ENCODE data around the gene UBE2I.

Gene UBE2I

GRCh38 chr16:1348441-1348840 is 39.0 kb downstream of the UBE2I start:
- ChIA-PET POLR2A (interaction anchor here (0.6 kb wide), 1 partner anchor 263 kb away, joined by 4 read pairs; no protein-coding TSS in a partner anchor), CTCF (interaction anchor here (0.8 kb wide), 1 partner anchor 31 kb away, joined by 5 read pairs; no protein-coding TSS in a partner anchor)
- peaks cover 5% of the 10 kb centered on the region; the same call in 1 of the 2 replicates for H3K4me1 ChIP-seq (ENCODE audit: control insufficient read depth, insufficient read depth, low read length)
- H3K9me3 ChIP-seq (ENCODE audit: control insufficient read depth, insufficient read depth, low read depth, low read length) = no peaks in the 10 kb centered on the region
- no peak overlapping the region for H3K4me3 ChIP-seq (ENCODE audit: low read depth, low read length)
- TF ChIP-seq GFI1B (tag by site-specific recombination; IDR thresholded peaks at IDR 0.05) = no peak
- TF ChIP-seq ZNF423 (tag by site-specific recombination; IDR thresholded peaks at IDR 0.05) = no peak
- TF ChIP-seq ZNF280D (tag by site-specific recombination; IDR thresholded peaks at IDR 0.05) = no peak
- TF ChIP-seq WT1 (tag by site-specific recombination; IDR thresholded peaks at IDR 0.05) = no peak
- no peak for TF ChIP-seq ZNF341 (tag by site-specific recombination; IDR thresholded peaks at IDR 0.05; ENCODE audit: low read depth)
- no peak for TF ChIP-seq ZNF155 (tag by site-specific recombination; IDR thresholded peaks at IDR 0.05)
- no peak for TF ChIP-seq KLF1 (tag by site-specific recombination; IDR thresholded peaks at IDR 0.05)
- no peak for TF ChIP-seq GLIS2 (tag by site-specific recombination; IDR thresholded peaks at IDR 0.05)
- no peak for TF ChIP-seq ZNF510 (tag by site-specific recombination; IDR thresholded peaks at IDR 0.05; ENCODE audit: insufficient replicate concordance)
- TF ChIP-seq ZXDB (tag by site-specific recombination; IDR thresholded peaks at IDR 0.05) = no peak
- TF ChIP-seq ZNF184 (tag by site-specific recombination; IDR thresholded peaks at IDR 0.05) = no peak
- no peak for TF ChIP-seq ZNF626 (tag by site-specific recombination; IDR thresholded peaks at IDR 0.05)
- H3K27ac ChIP-seq (ENCODE audit: extremely low read depth, low read depth, low read length) = no peak overlapping the region
- H3K36me3 ChIP-seq (ENCODE audit: control insufficient read depth in 2 of 2, insufficient read depth in 1 of 2, low read length in 2 of 2) = peaks cover 0 to 34% of the 10 kb centered on the region in 2 experiments; a peak in 1 of 3 replicates

DNA sequence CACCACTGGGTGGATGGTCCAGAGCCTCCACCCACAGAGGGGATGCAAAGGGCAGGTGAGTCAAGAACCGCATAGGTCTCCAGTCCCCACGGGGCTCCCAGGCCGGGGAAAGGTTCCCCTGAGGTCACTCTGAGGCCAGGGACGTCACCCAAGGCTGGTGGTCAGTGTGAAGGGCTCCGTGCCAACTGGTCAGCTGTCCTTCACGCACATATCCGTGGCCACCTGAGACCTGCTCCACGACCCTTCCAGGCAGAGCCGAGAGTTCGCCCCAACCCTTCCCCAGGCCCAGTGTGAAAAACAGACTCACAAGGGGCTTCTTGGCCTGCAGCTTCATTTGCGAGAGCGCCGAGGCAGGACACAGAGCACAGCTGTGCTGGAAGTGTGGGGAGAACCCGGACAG is 39.5 kb downstream of the UBE2I start:
- CTCF ChIA-PET = interaction anchor here (0.8 kb wide), 1 partner anchor 31 kb away, joined by 5 read pairs; no protein-coding TSS in a partner anchor
- Histone ChIP-seq H3K9me3 (ENCODE audit: control insufficient read depth, insufficient read depth, low read depth, low read length) (no peaks in the 10 kb centered on the region), H3K36me3 (ENCODE audit: control insufficient read depth in 2 of 2, insufficient read depth in 1 of 2, low read length in 2 of 2) (peaks cover 0 to 34% of the 10 kb centered on the region in 2 experiments; a peak in 1 of 3 replicates), H3K27ac (ENCODE audit: extremely low read depth, low read depth, low read length) (no peak overlapping the region), H3K4me1 (ENCODE audit: control insufficient read depth, insufficient read depth, low read length) (peaks cover 5% of the 10 kb centered on the region; the same call in 1 of the 2 replicates), H3K4me3 (ENCODE audit: low read depth, low read length) (no peak overlapping the region)
- POLR2A ChIA-PET = interaction anchor here (0.6 kb wide), 1 partner anchor 262 kb away, joined by 4 read pairs; no protein-coding TSS in a partner anchor
- TF ChIP-seq ZNF391 (tag by site-specific recombination; IDR thresholded peaks at IDR 0.05; ENCODE audit: borderline replicate concordance, low read depth) (no peak), HOXD13 (CRISPR knock-in tag; IDR thresholded peaks at IDR 0.05; ENCODE audit: borderline replicate concordance) (no peak), ZNF561 (tag by site-specific recombination; IDR thresholded peaks at IDR 0.05; ENCODE audit: borderline replicate concordance) (no peak), ZSCAN16 (tag by site-specific recombination; IDR thresholded peaks at IDR 0.05) (no peak), ZBTB17 (tag by site-specific recombination; IDR thresholded peaks at IDR 0.05) (no peak), ZNF501 (tag by site-specific recombination; IDR thresholded peaks at IDR 0.05) (no peak), SETDB1 (IDR thresholded peaks at IDR 0.05; ENCODE audit: insufficient read length, low read length) (no peak), ZNF654 (tag by site-specific recombination; IDR thresholded peaks at IDR 0.05; ENCODE audit: low read depth) (no peak), ZSCAN30 (tag by site-specific recombination; IDR thresholded peaks at IDR 0.05) (no peak), ZNF658 (tag by site-specific recombination; IDR thresholded peaks at IDR 0.05) (no peak)

Measured in HEK293 (cell line).